NCI-H1048 (cell line): ENCODE results near the gene ZNF385A.

Experiments used
- DNase-seq: peaks from one replicate; lab custom pipeline; 2025; lab: John Stamatoyannopoulos, UW

The ZNF385A gene, protein sequence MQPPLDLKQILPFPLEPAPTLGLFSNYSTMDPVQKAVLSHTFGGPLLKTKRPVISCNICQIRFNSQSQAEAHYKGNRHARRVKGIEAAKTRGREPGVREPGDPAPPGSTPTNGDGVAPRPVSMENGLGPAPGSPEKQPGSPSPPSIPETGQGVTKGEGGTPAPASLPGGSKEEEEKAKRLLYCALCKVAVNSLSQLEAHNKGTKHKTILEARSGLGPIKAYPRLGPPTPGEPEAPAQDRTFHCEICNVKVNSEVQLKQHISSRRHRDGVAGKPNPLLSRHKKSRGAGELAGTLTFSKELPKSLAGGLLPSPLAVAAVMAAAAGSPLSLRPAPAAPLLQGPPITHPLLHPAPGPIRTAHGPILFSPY

DNA sequence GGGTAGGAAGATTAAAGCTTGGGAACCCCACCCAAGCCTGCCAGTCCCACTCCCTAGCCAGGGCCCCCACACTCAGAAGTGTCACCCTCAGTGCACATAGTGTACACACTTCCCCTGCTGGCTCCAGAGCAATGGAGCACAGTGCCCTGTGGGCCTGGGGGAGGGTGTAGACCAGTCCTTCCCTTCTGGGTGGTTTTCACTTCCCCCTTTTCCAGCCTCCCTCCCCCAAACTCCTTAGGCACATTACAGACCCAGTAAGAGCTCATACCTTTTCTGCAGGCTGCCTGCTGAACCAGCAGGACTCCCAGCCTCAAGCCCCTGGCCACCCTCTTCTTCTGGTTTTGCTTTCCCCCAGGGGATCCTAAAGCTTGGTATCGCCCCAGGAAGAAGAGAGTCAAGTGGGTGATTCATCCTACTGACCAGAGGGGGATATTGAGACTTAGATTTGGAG is at the start of gene ZNF385A:
TSS of gene ZNF385A (minus strand) at position 143 of the 451 bp plus-strand sequence. CDS start 219 bp downstream, outside the sequence.
- DNase-seq, result no peak

DNA sequence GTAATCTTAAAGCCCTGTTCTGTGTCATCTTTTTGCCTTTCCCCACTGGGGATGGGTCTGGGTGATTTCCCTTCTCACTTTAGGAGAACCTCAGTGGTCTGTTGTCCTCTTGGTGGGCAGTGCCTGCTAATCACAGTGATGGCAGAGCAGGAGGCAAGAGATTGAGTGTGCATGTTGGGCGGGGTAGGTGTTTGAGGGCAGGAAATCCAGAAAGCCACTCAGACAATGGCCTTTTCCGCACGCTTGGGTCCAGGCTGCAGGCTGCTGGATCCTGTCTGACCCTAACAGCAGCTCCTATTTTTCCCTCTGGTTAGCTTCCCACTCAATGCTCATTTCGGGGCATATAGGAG is 48.3 kb upstream of the ZNF385A start:
- no peak for DNase-seq

DNA sequence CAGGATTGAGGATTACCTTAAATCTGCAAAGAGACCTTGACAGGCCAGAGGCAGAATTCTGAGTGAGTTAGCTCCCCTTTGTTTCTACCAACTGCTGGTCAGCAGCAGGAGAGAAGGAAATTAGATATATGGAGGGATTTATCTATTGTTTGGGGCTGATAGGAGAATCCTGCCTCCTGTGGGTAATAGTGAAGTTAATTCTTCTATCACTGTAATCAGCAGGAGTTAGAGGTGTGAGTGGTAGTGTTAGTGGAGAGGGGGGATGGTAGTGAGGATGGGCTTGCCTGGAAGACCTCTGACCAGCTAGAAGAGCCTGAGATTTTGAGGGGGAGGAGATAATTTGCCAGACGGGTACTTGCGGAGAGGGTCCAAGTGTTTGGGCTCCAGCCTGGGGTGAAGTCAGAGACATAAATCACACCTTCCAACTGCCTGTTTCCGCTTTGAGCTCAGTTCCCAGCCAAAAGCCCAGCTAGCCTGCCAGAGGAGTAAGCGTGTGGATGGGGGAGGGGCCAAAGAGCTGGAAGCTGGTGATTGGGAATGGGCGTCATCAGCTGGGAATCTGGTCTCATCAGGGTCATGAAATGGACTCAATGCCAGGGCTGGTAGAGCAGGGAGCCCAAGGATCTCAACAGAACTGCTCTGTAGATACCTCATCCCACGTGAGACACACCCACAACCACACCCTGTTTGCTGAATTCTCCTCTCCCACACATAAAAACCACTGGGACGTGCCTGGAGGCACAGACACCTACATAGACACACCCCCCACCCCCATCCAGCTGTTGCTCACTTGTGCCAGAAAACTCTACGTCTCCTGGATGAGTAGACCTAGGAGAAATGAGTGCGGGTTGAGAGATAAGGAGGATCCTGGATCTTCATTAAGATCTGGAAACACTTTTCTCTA is 47.6 kb upstream of the ZNF385A start:
- no peak for DNase-seq

DNA sequence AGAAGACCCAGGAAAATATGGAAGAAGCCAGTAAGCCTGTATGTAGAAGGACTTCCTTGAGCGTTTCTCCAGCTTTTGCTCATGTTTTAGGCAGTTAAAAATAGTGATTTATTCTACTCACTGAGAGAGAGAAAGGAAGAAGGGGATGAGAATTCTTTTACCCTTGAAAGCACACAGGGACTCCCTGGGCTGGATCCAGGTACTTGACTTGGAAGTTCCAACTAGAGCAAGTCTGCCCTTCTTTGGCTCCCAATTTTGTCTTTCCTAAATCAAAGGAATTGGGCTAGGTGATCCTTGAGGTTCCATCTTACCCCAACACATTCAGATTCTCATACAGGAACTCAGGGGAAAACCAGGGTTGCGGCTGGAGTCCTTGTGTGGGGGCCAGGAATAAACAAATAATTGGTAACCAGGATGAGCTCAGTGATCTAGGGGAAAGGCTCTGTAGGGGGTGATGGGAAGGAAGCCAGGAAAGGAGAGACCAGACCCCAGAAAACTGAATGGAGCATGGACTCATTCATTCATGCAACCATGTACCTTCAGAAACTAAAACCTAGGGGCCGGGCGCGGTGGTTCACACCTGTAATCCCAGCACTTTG is 46.0 kb upstream of the ZNF385A start:
- DNase-seq, result no peak

DNA sequence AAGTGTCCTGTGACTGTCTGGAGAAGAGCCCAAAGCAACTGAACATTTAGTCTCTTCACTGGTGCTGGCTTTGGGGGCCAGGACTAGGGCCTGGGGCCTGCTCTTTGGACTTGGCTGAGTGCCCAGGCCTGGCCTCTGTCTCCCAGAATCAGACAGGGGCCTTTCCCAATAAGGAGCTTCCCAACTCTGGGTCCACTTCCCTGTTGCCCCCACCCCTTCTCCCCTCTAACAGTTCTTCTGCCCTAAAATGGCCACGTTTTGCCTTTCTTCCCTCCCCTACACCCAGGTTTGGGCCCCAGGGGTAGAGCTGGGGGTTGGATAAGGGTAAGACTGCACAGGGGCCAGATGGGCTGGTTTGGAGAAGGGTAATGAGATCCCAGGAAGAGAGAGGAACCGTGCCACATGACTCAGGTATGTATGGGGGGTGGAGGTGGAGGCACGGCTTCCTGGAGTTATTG is 44.5 kb upstream of the ZNF385A start:
- DNase-seq, result no peak

DNA sequence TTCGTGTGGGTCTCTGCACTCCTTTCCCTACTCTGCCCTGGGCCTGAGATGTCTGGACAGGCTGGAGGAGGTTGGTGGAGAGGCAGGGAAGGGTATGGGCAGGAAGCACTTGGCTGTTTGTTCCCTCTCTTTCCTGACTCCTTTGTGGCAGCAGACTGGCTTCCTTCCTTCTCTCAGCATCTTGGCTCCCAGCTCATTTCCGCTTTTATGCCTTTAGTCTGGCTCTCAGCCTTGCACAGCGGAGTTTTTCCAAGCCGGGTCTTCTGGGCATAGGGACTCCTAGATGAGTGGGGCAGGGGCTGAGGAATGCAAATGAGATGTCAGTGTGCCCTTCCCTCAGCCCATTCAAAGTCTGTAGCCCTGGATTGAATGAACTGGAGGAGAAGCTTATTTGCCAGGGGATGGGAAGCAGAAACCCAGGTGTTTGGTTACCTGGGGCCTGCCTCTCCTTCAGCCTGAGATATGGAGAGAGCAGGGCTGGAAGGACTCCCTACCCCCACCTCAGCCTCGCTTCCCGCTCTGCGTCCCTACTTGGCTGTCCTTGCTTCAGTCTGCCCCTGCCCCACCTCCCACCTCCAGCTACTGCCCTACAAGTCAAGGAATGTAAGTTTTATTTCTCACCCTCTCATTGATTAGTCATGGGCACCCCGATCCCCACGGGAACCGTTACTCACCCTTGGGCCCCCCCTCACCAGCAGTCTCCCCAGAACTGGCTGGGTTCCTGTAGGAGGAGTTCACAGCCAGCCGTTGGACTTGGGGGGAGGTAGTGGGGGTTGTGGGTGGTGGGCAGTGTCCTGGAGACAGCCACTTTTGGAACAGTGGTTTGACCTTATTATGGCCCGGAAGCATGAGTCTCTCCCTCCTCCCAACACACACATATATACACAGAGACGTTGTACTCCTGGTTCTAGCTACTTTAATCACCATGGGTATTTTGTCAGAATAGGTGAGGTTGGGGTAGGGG is 43.8 kb upstream of the ZNF385A start:
- no peak for DNase-seq

DNA sequence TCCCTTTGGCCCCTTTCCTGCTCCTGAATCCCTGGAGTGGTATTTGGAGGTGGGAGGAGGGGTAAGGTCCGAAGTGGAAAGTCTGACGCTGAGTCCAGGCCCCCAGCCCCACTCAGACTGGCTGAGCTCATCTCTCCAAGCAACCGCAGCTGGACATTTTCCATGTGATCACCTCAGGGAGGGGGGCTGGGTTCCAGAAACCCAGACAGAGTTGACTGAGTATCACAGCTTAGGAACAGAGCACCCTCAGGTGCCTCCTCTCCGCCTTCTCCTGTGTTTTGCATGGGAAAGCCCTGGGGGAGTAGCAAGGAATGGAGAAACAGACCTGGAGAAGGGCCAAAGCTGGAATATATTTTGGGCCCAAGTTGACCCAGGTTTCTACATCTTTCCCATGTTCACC is 42.6 kb upstream of the ZNF385A start:
- DNase-seq, result no peak

DNA sequence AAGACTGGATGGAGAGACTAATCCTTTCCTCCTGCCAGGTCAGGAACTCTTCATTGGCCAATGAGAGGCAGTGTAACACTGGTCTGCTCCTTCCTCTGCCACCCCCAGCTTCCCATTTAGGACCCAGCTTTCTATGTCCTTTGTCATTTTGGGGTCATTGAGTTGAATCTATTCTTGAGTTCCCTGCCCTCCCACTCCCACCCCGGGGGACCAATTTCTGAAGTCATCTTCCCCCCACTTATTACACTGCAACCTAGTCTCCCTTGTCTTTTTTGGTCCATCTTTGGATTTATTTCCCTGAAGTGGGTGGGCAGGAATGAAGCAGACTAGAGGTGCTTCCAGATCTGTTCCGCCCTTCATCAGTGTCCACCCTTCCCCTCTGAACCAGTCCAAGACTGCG is 42.2 kb upstream of the ZNF385A start:
- DNase-seq, result no peak

DNA sequence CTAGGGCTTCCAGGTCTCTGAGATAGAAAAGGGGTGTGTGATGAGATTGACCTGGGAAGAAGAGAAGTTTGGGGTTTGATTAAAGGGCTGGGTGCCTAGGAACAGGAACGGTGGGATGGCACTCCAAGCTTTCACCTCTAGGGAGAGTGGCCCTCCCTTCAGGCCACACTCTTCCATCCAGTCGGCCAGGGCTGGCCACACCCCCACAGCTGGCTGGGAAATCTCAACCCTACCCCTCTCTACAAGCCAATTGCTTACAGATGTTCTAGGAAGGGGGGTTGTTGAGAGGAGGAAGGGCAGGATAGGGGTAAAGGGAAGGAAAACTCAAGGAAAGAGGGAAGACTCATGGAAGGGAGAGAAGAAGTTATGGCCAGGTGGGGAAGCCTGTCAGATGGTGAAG is 41.2 kb upstream of the ZNF385A start:
- DNase-seq, result no peak

DNA sequence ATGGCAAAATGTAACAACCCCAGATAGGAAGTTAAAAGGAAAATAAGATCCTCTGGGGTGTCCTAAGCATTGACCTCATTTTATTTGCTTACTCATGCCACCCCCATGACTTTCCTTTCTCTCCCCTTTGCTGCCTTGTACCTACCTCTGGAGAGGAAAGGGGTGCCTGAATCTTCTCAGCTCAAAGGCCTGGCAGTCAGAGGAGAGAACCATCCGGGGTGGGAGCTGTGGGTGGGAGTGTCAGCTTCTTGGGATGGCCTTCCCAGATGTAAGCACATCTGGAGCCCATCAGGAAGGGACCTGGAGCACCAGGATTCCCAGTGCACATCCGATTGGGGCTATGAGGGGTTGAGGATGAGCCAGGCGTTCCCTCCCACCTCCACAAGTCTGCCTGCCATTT is 39.7 kb upstream of the ZNF385A start:
- DNase-seq, result no peak

DNA sequence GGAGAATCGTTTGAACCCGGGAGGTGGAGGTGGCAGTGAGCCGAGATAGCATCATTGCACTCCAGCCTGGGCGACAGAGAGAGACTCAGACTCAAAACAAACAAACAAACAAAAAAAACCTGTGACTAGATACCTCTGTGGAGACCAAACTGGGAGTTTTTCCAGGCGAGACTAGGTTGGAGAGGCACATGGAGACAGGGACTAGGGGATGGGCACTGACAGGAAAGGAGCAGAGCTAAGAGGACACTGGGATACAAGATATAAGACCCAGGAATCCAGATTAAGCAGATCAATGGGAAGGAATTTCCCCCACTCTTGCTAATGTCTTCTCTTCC is 39.2 kb upstream of the ZNF385A start:
- DNase-seq, result no peak

DNA sequence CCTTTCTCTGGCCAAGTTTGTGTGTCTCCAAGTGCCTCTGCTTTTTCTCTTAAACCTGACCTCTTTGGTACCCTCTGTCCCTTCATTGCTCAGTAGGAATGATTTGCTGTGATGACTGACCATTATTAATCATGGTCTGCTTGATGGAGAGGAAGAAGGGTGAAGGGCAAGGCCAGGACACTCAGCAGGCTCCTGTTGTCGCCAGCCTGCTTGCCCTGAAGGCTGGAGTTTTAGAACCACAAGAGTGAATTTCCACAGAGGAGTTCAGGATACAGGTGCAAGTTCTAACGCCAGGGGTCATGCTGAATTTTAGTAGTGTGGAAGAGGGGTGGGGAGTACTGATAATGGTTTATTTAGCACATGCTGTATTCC is 37.3 kb upstream of the ZNF385A start:
- DNase-seq, result no peak

DNA sequence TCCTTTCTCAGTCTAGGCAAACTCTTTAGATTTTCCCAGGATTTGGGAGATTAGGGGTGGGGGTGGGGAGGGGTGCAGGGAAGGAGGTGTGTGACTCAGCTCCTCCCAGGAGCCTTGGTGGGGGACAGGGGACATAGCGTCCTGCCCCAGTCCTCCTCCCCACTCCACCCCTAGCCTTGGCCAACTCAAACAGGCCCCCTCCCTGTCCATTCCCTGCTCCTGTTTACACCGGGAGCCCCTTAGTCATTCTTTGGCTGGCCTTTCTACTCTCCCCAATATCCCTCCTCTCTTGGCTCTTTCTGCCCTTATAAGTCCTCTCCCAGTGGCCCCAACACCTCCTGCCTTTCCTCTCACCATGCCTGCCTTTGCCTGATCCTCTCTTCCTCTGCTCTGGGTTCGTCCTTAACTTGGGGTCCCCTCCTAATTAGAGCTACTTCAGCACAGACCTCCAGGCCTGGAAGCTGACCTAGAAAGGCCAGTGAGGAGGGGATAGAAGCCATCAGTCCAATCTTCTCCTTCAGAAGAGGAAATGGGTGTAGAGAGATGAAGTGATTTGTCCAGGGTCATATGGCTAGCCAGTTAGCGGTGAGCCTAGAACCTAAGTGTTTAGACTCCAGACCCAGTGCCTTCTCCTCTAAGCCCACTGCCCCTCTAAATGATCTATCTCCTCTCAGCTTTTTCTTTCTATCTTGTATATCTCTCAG is 36.8 kb upstream of the ZNF385A start:
- no peak for DNase-seq

DNA sequence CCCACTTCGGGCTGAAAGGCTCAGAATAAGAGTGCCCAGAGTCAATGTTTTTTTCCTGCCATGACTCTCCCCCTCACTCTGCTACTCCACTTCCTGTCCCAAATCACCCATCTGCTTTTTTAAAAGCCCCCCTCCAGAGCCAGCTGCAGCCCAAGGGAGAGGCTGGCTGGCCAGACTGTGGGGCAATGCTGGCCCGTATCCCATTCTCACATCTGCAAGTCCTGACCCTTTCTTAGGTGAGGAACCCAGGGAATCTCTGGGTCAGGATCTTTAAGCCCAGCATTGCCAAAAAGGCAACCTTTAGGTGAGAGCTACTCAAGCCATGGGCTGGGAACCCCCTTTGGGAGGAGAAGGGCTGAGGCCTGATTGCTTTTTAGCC is 36.2 kb upstream of the ZNF385A start:
- no peak for DNase-seq

DNA sequence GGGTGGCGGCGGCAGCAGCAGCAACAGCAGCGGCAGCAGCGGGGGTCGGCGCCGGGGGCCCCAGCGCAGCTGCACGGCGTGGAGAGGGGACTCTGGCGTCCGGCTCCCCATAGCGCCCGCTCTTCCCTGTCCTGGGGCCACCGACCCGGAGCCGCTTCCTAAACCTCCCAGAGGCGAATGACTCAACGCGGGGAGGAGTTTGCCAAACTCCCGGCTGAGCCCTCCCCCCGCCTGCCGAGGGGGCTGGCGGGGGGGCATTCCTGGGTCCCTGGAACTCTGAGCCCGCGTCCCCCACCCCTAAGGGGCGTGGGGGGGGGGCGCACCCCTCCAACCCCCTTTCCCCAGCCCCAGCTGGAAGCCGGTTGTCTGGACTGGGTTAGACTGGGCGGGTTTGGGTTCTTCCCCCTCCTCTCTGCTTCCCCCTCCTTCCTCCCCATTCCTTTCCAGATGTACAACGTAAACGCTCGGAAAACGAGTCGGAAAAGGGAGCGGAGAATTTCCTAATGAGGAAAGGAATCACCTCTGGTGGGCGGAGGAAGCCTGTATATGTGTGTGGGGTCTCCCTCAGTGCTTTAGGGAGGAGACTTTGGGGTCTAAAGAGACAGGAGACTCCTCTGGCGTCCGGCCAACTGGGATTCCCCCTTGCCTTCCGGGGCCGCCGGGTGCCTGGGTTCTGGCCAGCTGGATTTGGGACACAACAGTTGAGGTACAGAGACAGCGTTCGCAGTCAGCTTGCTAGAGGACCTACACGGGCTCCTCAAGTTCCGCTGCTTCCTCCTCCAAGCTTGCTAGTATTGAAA is 34.8 kb upstream of the ZNF385A start, which contains the start of gene ITGA5:
TSS of gene ITGA5 (minus strand) at position 179 of the 800 bp plus-strand sequence. CDS start at position 111, 68 bp downstream.
- DNase-seq, result no peak

DNA sequence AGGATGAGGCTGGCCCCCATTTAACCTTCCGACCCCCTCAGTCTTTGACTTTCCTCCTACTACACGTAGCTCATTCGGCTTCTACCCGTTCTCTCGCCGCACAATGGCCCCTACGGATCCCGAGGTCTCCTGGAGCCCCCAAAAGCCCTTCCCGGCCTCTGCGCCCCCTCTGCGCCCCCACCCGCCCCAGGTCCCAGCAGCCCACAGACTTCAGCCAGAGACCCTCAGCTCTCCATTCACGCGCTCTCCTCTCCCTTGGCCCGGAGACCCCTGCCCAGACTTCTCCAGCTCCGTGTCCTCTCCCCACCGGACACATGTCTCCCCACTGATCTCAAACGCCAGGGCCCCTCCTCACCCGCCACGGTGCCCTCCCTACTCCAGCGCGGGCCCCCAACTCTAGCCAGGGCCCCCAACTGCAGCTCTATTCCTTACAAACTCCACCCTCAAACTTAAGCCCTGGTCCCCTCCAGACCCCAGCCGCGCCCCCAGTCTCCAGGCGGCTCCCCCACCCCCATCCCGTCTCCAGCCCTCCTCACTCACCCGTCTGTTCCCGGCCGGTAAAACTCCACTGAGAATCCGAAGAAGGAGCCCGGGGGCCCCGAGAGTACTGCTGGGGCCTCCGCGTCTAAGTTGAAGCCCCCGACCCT is 34.0 kb upstream of the ZNF385A start:
- DNase-seq, result no peak

DNA sequence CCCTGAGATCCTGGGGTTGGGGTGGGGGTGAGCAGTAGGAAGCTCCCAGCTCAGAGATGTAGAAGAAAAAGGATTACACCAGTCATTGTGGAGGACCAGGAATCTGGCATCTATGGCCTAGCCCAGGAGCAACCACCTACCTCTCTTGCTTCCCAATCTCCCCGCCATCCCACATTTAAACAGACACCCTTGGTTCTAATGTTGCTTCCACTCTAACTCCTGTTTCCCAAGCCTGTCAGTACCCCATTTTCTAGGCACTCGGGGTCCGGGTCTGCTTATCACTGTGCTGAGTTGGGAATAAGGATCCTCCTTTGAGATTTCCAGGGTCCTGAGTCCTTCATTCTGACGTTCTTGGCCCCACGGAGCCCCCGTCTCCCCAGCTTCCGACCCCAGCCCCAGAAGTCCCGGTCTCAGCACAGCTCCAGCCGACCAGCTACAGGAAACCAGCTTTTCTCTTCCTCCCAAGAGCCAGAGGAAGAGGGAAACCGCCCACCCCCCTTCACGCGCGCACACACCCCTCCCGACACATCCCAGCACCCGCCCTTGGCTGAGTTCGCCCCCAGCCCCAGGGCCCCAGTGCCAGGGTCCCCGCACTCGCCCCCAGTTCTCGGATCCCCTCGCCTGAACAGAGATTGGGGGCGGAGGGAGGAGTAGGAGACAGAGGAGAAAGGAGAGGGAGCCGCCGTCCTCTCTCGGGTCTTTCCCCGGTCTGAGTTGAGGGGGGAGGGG is 33.3 kb upstream of the ZNF385A start:
- DNase-seq, result no peak

DNA sequence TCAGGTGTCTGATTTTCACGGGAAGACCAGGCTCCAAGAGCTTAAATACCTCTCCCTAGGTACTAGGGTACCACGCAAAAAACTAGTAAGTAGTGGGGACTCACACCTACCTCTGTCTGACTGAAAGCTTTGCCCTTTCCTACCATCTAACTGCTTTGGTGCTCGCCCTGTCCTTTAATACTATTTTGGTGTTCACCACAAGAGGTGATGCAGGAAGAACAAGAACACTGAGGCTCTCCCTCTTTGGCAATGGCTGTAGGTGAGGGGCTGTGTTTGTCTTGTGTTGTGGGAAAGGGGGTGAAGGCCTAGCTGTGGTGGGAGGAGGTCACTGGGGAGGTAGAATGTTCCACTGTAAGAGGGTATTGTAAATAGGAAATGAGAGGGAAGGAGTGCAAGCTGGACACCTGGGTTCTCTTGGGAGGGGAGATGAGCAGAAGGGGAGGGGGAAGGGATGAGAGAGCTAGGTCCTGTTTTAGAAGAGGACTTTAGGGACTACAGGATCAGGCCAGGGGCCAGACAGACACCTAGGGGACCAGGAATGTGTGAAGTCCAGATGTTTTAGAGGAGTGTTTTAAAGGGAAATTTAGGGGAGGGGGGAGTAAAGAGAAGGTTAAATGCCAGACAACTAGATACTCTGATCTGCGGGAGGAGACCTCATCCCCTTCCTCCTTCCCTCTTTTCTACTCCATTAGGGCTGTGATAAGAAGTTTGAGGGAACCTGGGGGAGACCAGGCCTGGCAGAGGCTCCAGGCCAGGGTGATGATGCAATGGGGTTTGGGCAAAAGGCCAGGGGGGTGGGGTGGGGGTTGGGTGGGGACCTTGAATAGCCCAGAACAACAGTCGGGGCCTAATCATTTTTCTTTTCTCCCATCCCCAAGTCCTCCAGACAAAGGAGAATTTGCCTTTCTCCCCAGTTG is 32.4 kb upstream of the ZNF385A start:
- no peak for DNase-seq
